ENCODE measurements around the gene LMNTD2.

LMNTD2 gene

DNA sequence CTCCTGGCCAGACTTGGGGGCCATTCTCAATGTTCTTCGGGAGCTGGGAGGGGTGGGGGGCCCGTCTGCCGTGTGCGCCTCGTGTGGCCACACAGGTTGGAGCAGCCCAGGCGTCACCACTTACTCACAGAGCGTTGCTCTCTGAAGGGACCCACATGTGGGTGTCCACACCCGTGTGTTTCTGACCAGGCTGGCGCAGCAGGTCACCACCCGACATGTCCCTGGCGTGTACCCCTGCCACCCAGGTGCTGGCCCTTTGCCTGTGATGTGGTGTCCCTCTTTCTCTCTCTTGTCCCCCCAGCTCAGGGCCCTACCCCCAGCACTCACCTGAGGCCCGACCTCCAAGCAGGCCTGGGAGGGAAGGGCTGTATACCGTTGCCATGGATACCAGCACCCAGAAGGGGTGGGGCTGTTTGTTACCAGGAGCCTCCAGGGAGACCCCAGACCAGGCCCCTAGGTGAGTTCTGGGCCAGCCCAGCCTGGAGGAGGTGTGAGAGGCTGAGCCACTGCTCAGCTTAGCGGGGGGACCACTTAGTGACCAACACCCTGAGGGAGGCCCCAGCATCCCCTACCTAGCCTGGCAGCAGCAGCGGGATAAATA lies 1.4 kb downstream of the LMNTD2 start:
- H2AFZ ChIP-seq (ENCODE audit: insufficient read depth, low read length, poor library complexity) = no peak overlapping the region
- DNase-seq = no peak
- peaks cover 6% of the 10 kb centered on the region for H3K9me3 ChIP-seq (ENCODE audit: insufficient read depth, low read depth, low read length)
- H3K4me3 ChIP-seq (ENCODE audit: low read depth, low read length) = no peak overlapping the region
- H4K12ac ChIP-seq (ENCODE audit: low read depth, low read length) = peak overlapping the region; percentile 51
- peaks cover 17% of the 10 kb centered on the region for H3K27me3 ChIP-seq (ENCODE audit: insufficient read depth, low read length)
- H2BK120ac ChIP-seq (ENCODE audit: insufficient read depth, low read length, poor library complexity) = peak overlapping the region; percentile 9
- peak overlapping the region; percentile 63 for H4K8ac ChIP-seq (ENCODE audit: low read depth, low read length)
- H2AK5ac ChIP-seq (ENCODE audit: low read length) = peak overlapping the region; percentile 84
- peak overlapping the region; percentile 9 for H3K4ac ChIP-seq (ENCODE audit: low read depth, low read length)
- peaks cover 20% of the 10 kb centered on the region for H3K79me2 ChIP-seq (ENCODE audit: control insufficient read depth, insufficient read depth, low read length, poor library complexity)
- no peak overlapping the region for H3K9ac ChIP-seq (ENCODE audit: low read length)
- no peak overlapping the region for H3K18ac ChIP-seq (ENCODE audit: low read length)
- peak overlapping the region; percentile 81 for H4K91ac ChIP-seq (ENCODE audit: low read depth, low read length)
- no peak overlapping the region for H3K14ac ChIP-seq (ENCODE audit: low read length)
- peaks cover 32% of the 10 kb centered on the region for H3K79me1 ChIP-seq (ENCODE audit: low read length)
- H3K23ac ChIP-seq (ENCODE audit: low read length) = no peak overlapping the region
- no CpG with 5 or more reads among the region's 15 CpGs for WGBS (ENCODE audit: extremely low coverage, insufficient coverage, insufficient read length)
- no peak overlapping the region for H3K4me2 ChIP-seq (ENCODE audit: low read length)
- H3K4me1 ChIP-seq (ENCODE audit: control insufficient read depth in 1 of 2, insufficient read depth in 2 of 2, low read length in 2 of 2) = peaks cover 37 to 41% of the 10 kb centered on the region in 2 experiments
- no peak overlapping the region for H2BK5ac ChIP-seq (ENCODE audit: low read depth, low read length, poor library complexity)
- H2BK12ac ChIP-seq (ENCODE audit: low read length) = peak overlapping the region; percentile 42
- H3K36me3 ChIP-seq (ENCODE audit: control insufficient read depth in 1 of 2, insufficient read depth in 2 of 2, low read length in 2 of 2) = peaks cover 11 to 22% of the 10 kb centered on the region in 2 experiments
- H3K27ac ChIP-seq (ENCODE audit: low read depth, low read length) = no peak overlapping the region

DNA sequence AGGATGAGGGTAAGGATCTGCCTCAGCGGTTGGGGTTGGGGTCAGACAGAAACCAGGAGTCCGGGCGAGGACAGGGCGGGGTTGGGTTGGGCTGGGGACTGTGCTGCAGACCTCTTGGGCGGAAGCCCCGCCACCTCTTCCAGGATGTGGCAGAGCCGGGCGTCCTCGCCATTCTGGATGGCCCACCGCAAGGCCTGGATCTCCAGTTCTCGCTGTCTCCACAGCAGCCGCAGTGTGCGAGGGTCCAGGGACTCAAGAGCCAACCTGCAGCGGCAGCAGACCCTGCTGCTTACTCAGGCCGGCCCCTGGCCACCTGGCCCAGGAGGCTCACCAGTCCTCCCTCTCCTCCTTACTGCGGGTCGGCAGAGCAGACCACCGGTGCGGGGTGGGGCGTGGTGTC lies 2.0 kb downstream of the LMNTD2 start:
- H3K4ac ChIP-seq (ENCODE audit: low read depth, low read length) = no peak overlapping the region
- H3K9me3 ChIP-seq (ENCODE audit: insufficient read depth, low read depth, low read length) = peaks cover 5% of the 10 kb centered on the region
- H4K12ac ChIP-seq (ENCODE audit: low read depth, low read length) = no peak overlapping the region
- H3K9ac ChIP-seq (ENCODE audit: low read length) = no peak overlapping the region
- no CpG with 5 or more reads among the region's 20 CpGs for WGBS (ENCODE audit: extremely low coverage, insufficient coverage, insufficient read length)
- H2BK5ac ChIP-seq (ENCODE audit: low read depth, low read length, poor library complexity) = no peak overlapping the region
- no peak overlapping the region for H3K27ac ChIP-seq (ENCODE audit: low read depth, low read length)
- H3K14ac ChIP-seq (ENCODE audit: low read length) = no peak overlapping the region
- H3K4me1 ChIP-seq (ENCODE audit: control insufficient read depth in 1 of 2, insufficient read depth in 2 of 2, low read length in 2 of 2) = peaks cover 34 to 38% of the 10 kb centered on the region in 2 experiments
- no peak overlapping the region for H3K18ac ChIP-seq (ENCODE audit: low read length)
- H2BK12ac ChIP-seq (ENCODE audit: low read length) = no peak overlapping the region
- no peak overlapping the region for H2AFZ ChIP-seq (ENCODE audit: insufficient read depth, low read length, poor library complexity)
- no peak overlapping the region for H4K8ac ChIP-seq (ENCODE audit: low read depth, low read length)
- H3K79me1 ChIP-seq (ENCODE audit: low read length) = peaks cover 28% of the 10 kb centered on the region
- no peak for DNase-seq
- H3K23ac ChIP-seq (ENCODE audit: low read length) = no peak overlapping the region
- H3K4me2 ChIP-seq (ENCODE audit: low read length) = no peak overlapping the region
- peaks cover 7 to 17% of the 10 kb centered on the region in 2 experiments for H3K36me3 ChIP-seq (ENCODE audit: control insufficient read depth in 1 of 2, insufficient read depth in 2 of 2, low read length in 2 of 2)
- peaks cover 20% of the 10 kb centered on the region for H3K79me2 ChIP-seq (ENCODE audit: control insufficient read depth, insufficient read depth, low read length, poor library complexity)
- H3K4me3 ChIP-seq (ENCODE audit: low read depth, low read length) = no peak overlapping the region
- no peak overlapping the region for H2BK120ac ChIP-seq (ENCODE audit: insufficient read depth, low read length, poor library complexity)
- peaks cover 17% of the 10 kb centered on the region for H3K27me3 ChIP-seq (ENCODE audit: insufficient read depth, low read length)
- peak overlapping the region; percentile 20 for H2AK5ac ChIP-seq (ENCODE audit: low read length)
- no peak overlapping the region for H4K91ac ChIP-seq (ENCODE audit: low read depth, low read length)

DNA sequence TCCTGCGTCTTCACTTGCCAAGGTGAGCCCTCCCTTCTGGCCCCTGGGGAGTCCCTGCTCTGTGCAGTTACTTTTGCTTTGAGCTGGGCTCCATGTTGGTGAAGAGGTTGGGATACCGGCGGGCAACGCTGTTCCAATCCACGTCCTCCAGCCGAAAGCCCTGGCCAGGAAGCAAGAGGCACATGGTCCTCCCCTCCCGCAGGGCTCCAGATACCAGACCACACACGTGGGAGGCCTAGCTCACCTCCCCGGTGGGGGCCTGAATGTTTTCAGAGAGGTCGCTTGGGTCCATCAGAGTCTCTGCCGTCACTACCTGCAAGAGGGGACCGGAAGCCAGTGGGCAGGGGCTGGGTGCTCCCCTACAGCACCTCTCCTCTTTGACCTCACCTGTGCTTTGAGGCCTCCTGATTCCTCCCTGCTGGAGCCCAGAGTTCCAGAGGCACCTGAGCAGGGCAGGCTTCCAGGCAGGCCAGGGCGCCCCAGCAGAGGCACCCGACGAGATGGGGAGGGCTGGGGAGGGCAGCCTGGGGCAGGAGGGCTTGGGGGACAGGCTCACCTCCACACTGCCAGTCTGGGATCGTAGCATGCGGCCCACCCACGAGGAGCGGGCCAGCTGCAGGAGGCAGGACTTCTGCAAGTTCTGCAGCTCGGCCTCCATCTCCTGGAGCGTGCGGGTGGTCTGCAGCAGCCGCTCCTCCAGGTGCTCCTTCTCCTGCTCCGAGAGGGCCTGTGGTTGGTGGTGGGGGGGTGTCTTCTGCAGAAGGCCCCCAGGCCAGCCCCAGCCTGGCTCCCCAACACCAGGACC lies 3.0 kb downstream of the LMNTD2 start:
- no peak overlapping the region for H2BK120ac ChIP-seq (ENCODE audit: insufficient read depth, low read length, poor library complexity)

DNA sequence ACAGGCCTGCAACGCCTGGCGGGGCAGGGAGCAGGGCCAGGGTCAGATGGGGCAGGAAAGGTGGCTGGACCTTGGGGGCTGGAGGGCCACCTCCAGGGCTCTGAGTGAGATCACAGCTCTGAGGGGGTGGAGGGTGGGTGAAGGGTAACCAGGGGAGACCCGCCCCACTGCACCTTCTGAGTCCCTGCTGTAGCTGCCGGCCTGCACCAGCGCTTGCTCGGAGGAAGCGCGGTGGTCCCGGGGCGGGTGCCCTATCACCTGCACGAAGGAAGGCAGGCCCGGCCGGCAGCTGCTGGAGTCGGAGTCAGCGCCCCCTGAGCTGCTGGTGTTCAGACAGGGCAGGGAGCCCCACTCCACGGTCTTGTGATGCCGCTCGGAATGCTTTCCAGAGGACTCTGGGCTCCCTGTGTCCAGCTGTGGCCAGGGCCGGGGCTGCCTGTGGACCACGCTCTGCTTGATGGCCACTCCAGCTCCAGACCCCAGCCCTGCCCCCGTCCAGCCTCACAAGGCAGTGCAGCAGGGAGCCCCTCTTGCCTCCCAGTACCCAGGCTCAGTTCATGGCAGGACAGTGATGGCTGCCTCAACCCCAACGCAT lies 3.8 kb downstream of the LMNTD2 start:
- H2BK12ac ChIP-seq (ENCODE audit: low read length) = no peak overlapping the region
- H3K4me1 ChIP-seq (ENCODE audit: control insufficient read depth in 1 of 2, insufficient read depth in 2 of 2, low read length in 2 of 2) = peaks cover 23 to 29% of the 10 kb centered on the region in 2 experiments
- H3K27me3 ChIP-seq (ENCODE audit: insufficient read depth, low read length) = peaks cover 17% of the 10 kb centered on the region
- H3K9ac ChIP-seq (ENCODE audit: low read length) = no peak overlapping the region
- H3K14ac ChIP-seq (ENCODE audit: low read length) = no peak overlapping the region
- DNase-seq = no peak
- no CpG with 5 or more reads among the region's 22 CpGs for WGBS (ENCODE audit: extremely low coverage, insufficient coverage, insufficient read length)
- H3K9me3 ChIP-seq (ENCODE audit: insufficient read depth, low read depth, low read length) = peaks cover 4% of the 10 kb centered on the region
- H2BK5ac ChIP-seq (ENCODE audit: low read depth, low read length, poor library complexity) = no peak overlapping the region
- H4K12ac ChIP-seq (ENCODE audit: low read depth, low read length) = no peak overlapping the region
- H3K4ac ChIP-seq (ENCODE audit: low read depth, low read length) = no peak overlapping the region
- H2AK5ac ChIP-seq (ENCODE audit: low read length) = no peak overlapping the region
- no peak overlapping the region for H3K23ac ChIP-seq (ENCODE audit: low read length)
- H3K79me1 ChIP-seq (ENCODE audit: low read length) = peaks cover 20% of the 10 kb centered on the region
- no peak overlapping the region for H2BK120ac ChIP-seq (ENCODE audit: insufficient read depth, low read length, poor library complexity)
- no peak overlapping the region for H4K91ac ChIP-seq (ENCODE audit: low read depth, low read length)
- no peak overlapping the region for H4K8ac ChIP-seq (ENCODE audit: low read depth, low read length)
- H3K4me3 ChIP-seq (ENCODE audit: low read depth, low read length) = no peak overlapping the region
- peak overlapping the region; percentile 67 for H3K4me2 ChIP-seq (ENCODE audit: low read length)
- H3K18ac ChIP-seq (ENCODE audit: low read length) = no peak overlapping the region
- no peak overlapping the region for H3K27ac ChIP-seq (ENCODE audit: low read depth, low read length)
- H3K36me3 ChIP-seq (ENCODE audit: control insufficient read depth in 1 of 2, insufficient read depth in 2 of 2, low read length in 2 of 2) = no peaks in the 10 kb centered on the region
- no peak overlapping the region for H2AFZ ChIP-seq (ENCODE audit: insufficient read depth, low read length, poor library complexity)
- H3K79me2 ChIP-seq (ENCODE audit: control insufficient read depth, insufficient read depth, low read length, poor library complexity) = peaks cover 13% of the 10 kb centered on the region

More for the DNA sequence above, 3.0 kb downstream of the LMNTD2 start:
- Histone ChIP-seq H4K12ac (ENCODE audit: low read depth, low read length) (no peak overlapping the region), H3K9me3 (ENCODE audit: insufficient read depth, low read depth, low read length) (peaks cover 4% of the 10 kb centered on the region), H4K8ac (ENCODE audit: low read depth, low read length) (no peak overlapping the region), H3K4me1 (ENCODE audit: control insufficient read depth in 1 of 2, insufficient read depth in 2 of 2, low read length in 2 of 2) (peaks cover 30 to 36% of the 10 kb centered on the region in 2 experiments), H3K9ac (ENCODE audit: low read length) (no peak overlapping the region), H3K4ac (ENCODE audit: low read depth, low read length) (no peak overlapping the region), H3K79me2 (ENCODE audit: control insufficient read depth, insufficient read depth, low read length, poor library complexity) (peaks cover 17% of the 10 kb centered on the region), H3K79me1 (ENCODE audit: low read length) (peaks cover 23% of the 10 kb centered on the region), H2BK5ac (ENCODE audit: low read depth, low read length, poor library complexity) (no peak overlapping the region), H3K4me3 (ENCODE audit: low read depth, low read length) (no peak overlapping the region), H3K18ac (ENCODE audit: low read length) (no peak overlapping the region), H2BK12ac (ENCODE audit: low read length) (no peak overlapping the region), H2AFZ (ENCODE audit: insufficient read depth, low read length, poor library complexity) (no peak overlapping the region), H4K91ac (ENCODE audit: low read depth, low read length) (no peak overlapping the region), H3K27ac (ENCODE audit: low read depth, low read length) (no peak overlapping the region), H2AK5ac (ENCODE audit: low read length) (no peak overlapping the region), H3K27me3 (ENCODE audit: insufficient read depth, low read length) (peaks cover 17% of the 10 kb centered on the region), H3K36me3 (ENCODE audit: control insufficient read depth in 1 of 2, insufficient read depth in 2 of 2, low read length in 2 of 2) (peaks cover 0 to 7% of the 10 kb centered on the region in 2 experiments), H3K4me2 (ENCODE audit: low read length) (no peak overlapping the region), H3K14ac (ENCODE audit: low read length) (no peak overlapping the region), H3K23ac (ENCODE audit: low read length) (no peak overlapping the region)
- no peak for DNase-seq
- WGBS (ENCODE audit: extremely low coverage, insufficient coverage, insufficient read length) = no CpG with 5 or more reads among the region's 24 CpGs
